Measurements from ENCODE around the gene KIZ.

Gene KIZ

DNA sequence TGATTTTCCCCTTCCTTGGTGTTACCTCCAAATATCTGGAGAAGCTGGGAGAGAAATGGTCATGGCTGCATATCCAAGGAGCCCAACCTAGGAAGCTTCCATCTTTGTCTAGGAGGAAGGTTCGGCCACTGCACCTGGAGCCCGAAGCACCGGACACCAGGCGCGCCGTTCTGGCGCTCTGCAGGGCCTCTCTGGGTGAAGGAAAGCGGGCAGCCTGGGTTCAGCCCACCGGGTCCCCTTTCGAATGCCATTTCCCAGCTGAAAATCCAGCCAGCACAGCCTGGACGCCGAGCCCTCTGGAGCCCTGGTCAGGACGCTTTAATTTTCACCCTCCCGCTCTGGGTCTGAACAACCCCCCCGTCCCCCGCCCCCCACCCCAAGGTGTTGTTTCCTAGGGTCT, 21.0 kb upstream of the KIZ start:
- TF ChIP-seq POLR2AphosphoS5 (IDR thresholded peaks at IDR 0.05; ENCODE audit: low read depth, low read length): no peak
- no peak for TF ChIP-seq FOXP2 (optimal IDR thresholded peaks at IDR 0.05; ENCODE audit: borderline replicate concordance, extremely low read depth, extremely low read length, insufficient read depth)
- TF ChIP-seq, protein P1, sequence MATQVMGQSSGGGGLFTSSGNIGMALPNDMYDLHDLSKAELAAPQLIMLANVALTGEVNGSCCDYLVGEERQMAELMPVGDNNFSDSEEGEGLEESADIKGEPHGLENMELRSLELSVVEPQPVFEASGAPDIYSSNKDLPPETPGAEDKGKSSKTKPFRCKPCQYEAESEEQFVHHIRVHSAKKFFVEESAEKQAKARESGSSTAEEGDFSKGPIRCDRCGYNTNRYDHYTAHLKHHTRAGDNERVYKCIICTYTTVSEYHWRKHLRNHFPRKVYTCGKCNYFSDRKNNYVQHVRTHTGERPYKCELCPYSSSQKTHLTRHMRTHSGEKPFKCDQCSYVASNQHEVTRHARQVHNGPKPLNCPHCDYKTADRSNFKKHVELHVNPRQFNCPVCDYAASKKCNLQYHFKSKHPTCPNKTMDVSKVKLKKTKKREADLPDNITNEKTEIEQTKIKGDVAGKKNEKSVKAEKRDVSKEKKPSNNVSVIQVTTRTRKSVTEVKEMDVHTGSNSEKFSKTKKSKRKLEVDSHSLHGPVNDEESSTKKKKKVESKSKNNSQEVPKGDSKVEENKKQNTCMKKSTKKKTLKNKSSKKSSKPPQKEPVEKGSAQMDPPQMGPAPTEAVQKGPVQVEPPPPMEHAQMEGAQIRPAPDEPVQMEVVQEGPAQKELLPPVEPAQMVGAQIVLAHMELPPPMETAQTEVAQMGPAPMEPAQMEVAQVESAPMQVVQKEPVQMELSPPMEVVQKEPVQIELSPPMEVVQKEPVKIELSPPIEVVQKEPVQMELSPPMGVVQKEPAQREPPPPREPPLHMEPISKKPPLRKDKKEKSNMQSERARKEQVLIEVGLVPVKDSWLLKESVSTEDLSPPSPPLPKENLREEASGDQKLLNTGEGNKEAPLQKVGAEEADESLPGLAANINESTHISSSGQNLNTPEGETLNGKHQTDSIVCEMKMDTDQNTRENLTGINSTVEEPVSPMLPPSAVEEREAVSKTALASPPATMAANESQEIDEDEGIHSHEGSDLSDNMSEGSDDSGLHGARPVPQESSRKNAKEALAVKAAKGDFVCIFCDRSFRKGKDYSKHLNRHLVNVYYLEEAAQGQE (IDR thresholded peaks at IDR 0.05; ENCODE audit: insufficient read depth in 1 of 2, low read depth in 2 of 2, low read length in 2 of 2): no peak
- no peak for TF ChIP-seq TAF1 (IDR thresholded peaks at IDR 0.05; ENCODE audit: borderline replicate concordance, insufficient read depth, low read length)
- no peak for TF ChIP-seq SIN3A (IDR thresholded peaks at IDR 0.05; ENCODE audit: borderline replicate concordance, insufficient read depth, low read length)

DNA sequence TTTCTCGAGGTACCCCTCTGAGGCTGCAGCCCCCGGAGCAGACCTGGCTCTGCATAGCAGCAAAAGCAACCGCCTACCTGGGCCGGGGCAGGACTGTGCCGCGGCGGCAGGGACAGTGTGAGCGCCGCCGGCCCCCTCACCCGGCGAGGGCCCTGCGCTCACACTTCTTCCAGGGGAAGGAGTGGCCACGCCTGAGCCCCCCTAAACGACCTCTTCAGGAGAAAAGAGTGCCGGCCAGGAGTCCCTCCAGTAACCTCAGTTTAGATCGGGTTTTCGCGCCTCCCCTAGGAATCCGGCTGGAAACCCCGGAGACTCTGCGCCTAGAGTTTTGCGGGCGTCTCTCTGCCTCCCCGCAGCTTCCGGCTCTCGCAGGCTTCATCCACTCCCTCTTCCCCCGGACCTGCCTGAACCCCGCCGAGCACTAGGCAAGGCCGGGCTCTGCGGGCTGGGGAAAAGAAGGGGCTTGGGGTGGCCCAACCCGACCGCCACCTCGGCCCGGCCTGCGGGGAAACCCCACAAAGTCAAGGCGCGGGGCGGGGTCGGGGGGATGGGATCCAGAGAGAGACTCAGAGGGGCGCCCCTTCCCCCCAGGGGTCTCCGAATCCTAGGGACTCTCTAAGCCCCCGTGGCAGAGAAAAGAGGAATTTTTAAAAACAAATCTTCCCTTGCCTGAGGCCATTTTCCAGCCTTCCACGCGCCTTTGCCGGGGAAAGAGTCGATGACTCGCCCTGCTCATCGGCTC, 20.3 kb upstream of the KIZ start:
- TF ChIP-seq POLR2AphosphoS5 (IDR thresholded peaks at IDR 0.05; ENCODE audit: low read depth, low read length) (no peak), FOXP2 (optimal IDR thresholded peaks at IDR 0.05; ENCODE audit: borderline replicate concordance, extremely low read depth, extremely low read length, insufficient read depth) (no peak), SIN3A (IDR thresholded peaks at IDR 0.05; ENCODE audit: borderline replicate concordance, insufficient read depth, low read length) (no peak), TAF1 (IDR thresholded peaks at IDR 0.05; ENCODE audit: borderline replicate concordance, insufficient read depth, low read length) (no peak)
- TF ChIP-seq, protein P1 (IDR thresholded peaks at IDR 0.05; ENCODE audit: insufficient read depth in 1 of 2, low read depth in 2 of 2, low read length in 2 of 2): no peak

DNA sequence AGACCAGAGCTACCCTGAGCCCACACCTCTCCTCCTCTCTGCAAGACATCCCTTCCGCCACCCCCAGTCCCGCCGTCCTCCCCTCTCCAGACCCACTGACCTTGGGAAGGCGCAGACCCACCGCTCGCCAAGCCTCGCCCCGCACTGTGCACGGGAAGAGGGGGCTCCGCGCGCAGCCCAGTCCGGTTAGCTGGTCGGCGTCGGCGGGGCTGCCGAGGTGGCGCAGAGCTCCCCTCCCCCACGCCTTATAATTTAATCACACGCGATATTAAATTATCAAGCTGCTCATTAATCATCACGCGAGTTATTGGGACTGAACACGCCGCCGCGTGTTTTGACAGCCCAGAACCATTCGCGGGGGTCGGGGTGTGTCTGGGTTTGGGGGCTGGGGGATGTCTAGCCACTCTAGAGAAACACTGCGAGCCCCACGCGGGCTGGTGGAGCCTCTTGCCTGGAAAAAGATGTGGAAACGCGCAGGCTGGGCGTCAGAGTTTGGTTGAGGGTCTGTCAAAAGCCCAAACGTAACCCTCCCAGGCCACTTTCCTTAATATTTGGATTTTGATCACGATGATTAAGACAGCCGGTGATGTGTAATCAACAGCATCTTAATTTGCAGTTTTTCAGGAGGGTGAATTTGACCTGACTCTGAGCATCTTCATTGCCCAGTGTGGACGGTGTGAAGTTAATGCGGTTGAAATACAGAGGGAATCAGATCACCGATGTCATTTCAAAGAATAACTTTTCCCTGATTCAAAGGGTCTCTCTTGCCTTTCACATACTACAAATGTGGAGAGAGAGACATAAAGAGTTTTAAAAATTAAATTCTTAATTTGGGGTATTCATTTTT, 19.5 kb upstream of the KIZ start, which contains the start of gene LINC00237:
Gene LINC00237 (minus strand): TSS at position 188 of the 847 bp plus-strand sequence.
- TF ChIP-seq TAF1 (IDR thresholded peaks at IDR 0.05; ENCODE audit: borderline replicate concordance, insufficient read depth, low read length): no peak
- TF ChIP-seq SIN3A (IDR thresholded peaks at IDR 0.05; ENCODE audit: borderline replicate concordance, insufficient read depth, low read length): no peak
- no peak for TF ChIP-seq FOXP2 (optimal IDR thresholded peaks at IDR 0.05; ENCODE audit: borderline replicate concordance, extremely low read depth, extremely low read length, insufficient read depth)
- TF ChIP-seq, protein P1 (IDR thresholded peaks at IDR 0.05; ENCODE audit: insufficient read depth in 1 of 2, low read depth in 2 of 2, low read length in 2 of 2): no peak
- no peak for TF ChIP-seq POLR2AphosphoS5 (IDR thresholded peaks at IDR 0.05; ENCODE audit: low read depth, low read length)

DNA sequence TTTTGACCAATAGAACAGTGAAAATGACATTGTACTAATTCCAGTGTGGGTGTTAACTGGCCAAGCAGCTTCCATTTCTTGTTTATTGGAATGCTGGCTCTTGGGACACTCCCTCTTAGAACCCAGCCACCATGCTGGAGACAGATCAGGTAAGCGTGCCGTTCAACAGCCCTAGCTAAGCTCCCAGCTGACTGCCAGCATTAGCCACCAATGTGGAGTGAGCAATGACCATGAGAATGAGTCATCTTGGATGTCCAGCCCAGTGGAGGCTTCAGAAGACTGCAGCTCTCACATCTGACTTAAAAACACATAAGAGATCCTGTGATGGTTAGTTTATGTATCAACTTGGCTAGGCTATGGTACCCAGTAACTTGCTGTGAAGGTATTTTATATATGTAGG, 16.7 kb upstream of the KIZ start:
- TF ChIP-seq FOXP2 (optimal IDR thresholded peaks at IDR 0.05; ENCODE audit: borderline replicate concordance, extremely low read depth, extremely low read length, insufficient read depth) (no peak), TAF1 (IDR thresholded peaks at IDR 0.05; ENCODE audit: borderline replicate concordance, insufficient read depth, low read length) (no peak), POLR2AphosphoS5 (IDR thresholded peaks at IDR 0.05; ENCODE audit: low read depth, low read length) (no peak), SIN3A (IDR thresholded peaks at IDR 0.05; ENCODE audit: borderline replicate concordance, insufficient read depth, low read length) (no peak)
- TF ChIP-seq, protein P1 (IDR thresholded peaks at IDR 0.05; ENCODE audit: insufficient read depth in 1 of 2, low read depth in 2 of 2, low read length in 2 of 2): no peak

Data from PFSK-1 (cell line).